ENCODE measurements around the gene IQSEC1. TPM values are rescaled to one million over a fixed set of nuclear protein-coding genes. Genes with fewer than 3 reads are reported as not detected.

The IQSEC1 gene
- total RNA-seq, 1 donor from 2014 or later, result 41.7 TPM

GRCh38 chr3:12967606-12968351, 105.5 kb downstream of the IQSEC1 start:
- peak overlapping the region; percentile 58 for H3K27ac Mint-ChIP-seq
- no peak for TF ChIP-seq CTCF (IDR thresholded peaks at IDR 0.05; ENCODE audit: unreplicated experiment)
- no peaks in the 10 kb centered on the region for H3K36me3 Mint-ChIP-seq
- DNase-seq (ENCODE audit: low spot score in 2 of 2, unreplicated experiment in 2 of 2), result peak; percentile 86 to 89
- no peaks in the 10 kb centered on the region for H3K9me3 Mint-ChIP-seq
- H3K27me3 Mint-ChIP-seq (ENCODE audit: low read depth), result no peaks in the 10 kb centered on the region
- H3K4me3 Mint-ChIP-seq, result peak overlapping the region; percentile 71
- H3K4me1 Mint-ChIP-seq, result peaks cover 42% of the 10 kb centered on the region

DNA sequence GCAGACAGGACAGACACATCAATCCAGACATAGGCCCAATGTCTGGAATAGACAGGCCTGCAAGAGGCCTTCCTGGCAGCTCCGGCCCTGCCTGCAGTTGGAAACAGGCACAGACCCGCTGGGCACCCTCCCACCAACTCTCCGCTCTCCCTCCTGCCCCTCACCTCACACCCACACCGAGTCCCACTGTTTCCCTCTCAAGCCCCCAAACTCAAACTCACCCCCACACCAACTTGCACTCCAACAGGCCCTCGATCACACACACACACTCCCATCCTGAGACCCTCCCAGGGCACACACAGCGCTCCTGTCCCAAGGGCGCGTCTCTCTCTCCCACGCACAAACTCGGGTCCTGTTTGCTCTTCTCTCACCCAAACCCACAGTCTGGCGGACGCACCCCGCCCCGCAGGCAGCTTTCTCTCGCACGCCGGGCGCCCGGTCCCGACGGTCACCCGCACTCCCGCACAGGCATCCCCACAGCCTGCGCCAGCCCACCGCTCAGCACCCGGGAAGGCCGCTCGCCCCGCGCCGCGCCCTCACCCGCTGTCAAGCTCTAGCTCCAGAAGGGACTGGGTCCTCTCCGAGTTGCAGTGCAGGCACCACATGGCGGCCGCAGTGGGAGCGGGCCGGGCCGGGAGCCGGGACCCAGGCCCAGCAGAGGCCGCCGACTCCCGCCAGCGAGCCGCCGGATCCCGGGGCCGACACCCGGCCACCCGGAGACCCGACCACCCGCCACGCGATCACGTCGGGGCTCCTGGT, 106.2 kb downstream of the IQSEC1 start:
- Mint-ChIP-seq H3K4me3 (peak overlapping the region; percentile 94), H3K9me3 (no peaks in the 10 kb centered on the region), H3K27ac (peak overlapping the region; percentile 94), H3K36me3 (no peaks in the 10 kb centered on the region), H3K27me3 (ENCODE audit: low read depth) (no peaks in the 10 kb centered on the region), H3K4me1 (peaks cover 42% of the 10 kb centered on the region)
- no peak for TF ChIP-seq CTCF (IDR thresholded peaks at IDR 0.05; ENCODE audit: unreplicated experiment)
- DNase-seq (ENCODE audit: low spot score in 2 of 2, unreplicated experiment in 2 of 2), result peak; percentile 36 to 63

- H3K27ac Mint-ChIP-seq, result peak overlapping the region; percentile 94
- peaks cover 44% of the 10 kb centered on the region for H3K4me1 Mint-ChIP-seq
- no peak for TF ChIP-seq CTCF (IDR thresholded peaks at IDR 0.05; ENCODE audit: unreplicated experiment)
- no peaks in the 10 kb centered on the region for H3K9me3 Mint-ChIP-seq
- H3K36me3 Mint-ChIP-seq, result no peaks in the 10 kb centered on the region
- H3K27me3 Mint-ChIP-seq (ENCODE audit: low read depth), result no peaks in the 10 kb centered on the region
- no peak for DNase-seq (ENCODE audit: low spot score in 2 of 2, unreplicated experiment in 2 of 2)
- peak overlapping the region; percentile 94 for H3K4me3 Mint-ChIP-seq
Measured at GRCh38 chr3:12965999-12966846, 107.0 kb downstream of the IQSEC1 start.

DNA sequence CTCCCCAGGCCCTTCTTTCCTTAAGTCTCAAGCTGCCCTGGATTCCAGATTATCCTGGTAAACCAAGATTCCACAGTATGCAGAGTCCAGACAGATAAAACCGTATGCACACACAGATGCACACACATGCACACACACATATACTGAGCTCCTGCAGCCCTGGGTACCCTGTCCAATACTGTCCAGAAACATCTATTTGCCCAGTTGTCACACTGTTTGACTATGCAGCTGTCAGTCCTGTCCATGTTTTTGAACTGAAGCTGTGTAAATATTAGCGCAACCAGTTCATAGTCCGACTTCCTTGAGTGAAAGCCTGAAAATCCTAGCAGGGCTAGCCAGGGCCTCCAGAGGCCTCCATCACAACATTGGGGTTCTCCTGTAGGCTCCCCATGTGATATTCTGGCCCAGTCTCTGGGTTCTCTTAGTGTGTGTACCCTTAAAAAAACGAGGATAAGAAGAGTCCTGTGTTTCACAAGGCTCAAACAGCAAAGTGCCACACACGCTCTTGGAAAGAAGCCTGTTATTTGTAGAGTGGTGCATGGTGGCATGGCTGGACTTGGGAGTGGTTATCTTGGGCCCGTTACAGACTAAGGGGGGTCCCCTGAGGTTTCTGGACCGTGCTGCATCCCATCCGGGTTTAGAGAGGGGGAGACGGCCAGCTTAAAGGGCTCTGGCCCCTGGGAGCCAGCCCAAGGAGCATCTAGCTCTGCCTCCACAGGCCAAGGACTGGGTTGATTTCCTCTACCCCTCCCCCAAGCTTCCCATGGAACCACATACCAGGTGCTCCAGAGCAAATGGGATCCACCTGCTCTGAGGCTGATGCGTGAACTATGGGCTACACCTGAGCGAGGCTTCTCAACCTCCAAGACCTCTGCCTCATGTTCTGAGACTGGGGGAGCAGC, 108.3 kb downstream of the IQSEC1 start:
- no peak for TF ChIP-seq CTCF (IDR thresholded peaks at IDR 0.05; ENCODE audit: unreplicated experiment)
- H3K27ac Mint-ChIP-seq, result no peak overlapping the region
- no peak for DNase-seq (ENCODE audit: low spot score in 2 of 2, unreplicated experiment in 2 of 2)
- no peaks in the 10 kb centered on the region for H3K36me3 Mint-ChIP-seq
- no peaks in the 10 kb centered on the region for H3K9me3 Mint-ChIP-seq
- peaks cover 45% of the 10 kb centered on the region for H3K4me1 Mint-ChIP-seq
- no peaks in the 10 kb centered on the region for H3K27me3 Mint-ChIP-seq (ENCODE audit: low read depth)
- peak overlapping the region; percentile 94 for H3K4me3 Mint-ChIP-seq

Measured in mesothelial cell of epicardium (in vitro differentiated cells).